ENCODE results near the gene LSM8. TPM values are rescaled to one million over a fixed set of nuclear protein-coding genes. Genes with fewer than 3 reads are reported as not detected.

The LSM8 gene
- total and polyA plus RNA-seq, 10 of the 15 experiments (the other 5 are each of a cell fraction or from before 2014, with no cell fraction given) = 46.9 to 173 (median 111) TPM

GRCh38 chr7:118158766-118159165 lies 25.2 kb upstream of the LSM8 start (continued):
- no peak for TF ChIP-seq NKRF (conservative IDR thresholded peaks at IDR 0.05)
- no peak for TF ChIP-seq IKZF1 (conservative IDR thresholded peaks at IDR 0.05)
- no peak for TF ChIP-seq NRF1 (conservative IDR thresholded peaks at IDR 0.05; ENCODE audit: low read depth, low read length)
- no peak for TF ChIP-seq TBL1XR1 (IDR thresholded peaks at IDR 0.05; ENCODE audit: low read depth, low read length)
- TF ChIP-seq RFX5 (IDR thresholded peaks at IDR 0.05; ENCODE audit: low read depth, low read length) = no peak
- no peak for TF ChIP-seq NBN (IDR thresholded peaks at IDR 0.05)
- no peak for TF ChIP-seq CTCF (IDR thresholded peaks at IDR 0.05 in 2 of 3, conservative IDR thresholded peaks at IDR 0.05 in 1 of 3; ENCODE audit: control insufficient read depth in 2 of 3, extremely low read depth in 1 of 3, insufficient read depth in 1 of 3, low read depth in 3 of 3, low read length in 3 of 3)
- no peak for TF ChIP-seq CREB1 (IDR thresholded peaks at IDR 0.05; ENCODE audit: low read depth)
- TF ChIP-seq NR2C2 (IDR thresholded peaks at IDR 0.05; ENCODE audit: borderline replicate concordance, control insufficient read depth, insufficient read length, low read depth) = no peak
- no peak for TF ChIP-seq SREBF1 (IDR thresholded peaks at IDR 0.05; ENCODE audit: low read length)
- TF ChIP-seq NFYA (IDR thresholded peaks at IDR 0.05; ENCODE audit: borderline replicate concordance, low read depth, low read length) = no peak
